Measurements from ENCODE around the gene MEGF11. TPM values are rescaled to one million over a fixed set of nuclear protein-coding genes. Genes with fewer than 3 reads are reported as not detected.

Gene MEGF11
- total RNA-seq, 1 experiment from 2014 or later = 2.3 TPM

GRCh38 chr15:66292571-66293418 lies 39.2 kb upstream of the MEGF11 start:
- Histone ChIP-seq H3K79me2 (ENCODE audit: insufficient read depth, low read length) (peaks cover 32% of the 10 kb centered on the region), H3K9me2 (ENCODE audit: insufficient read depth) (no peaks in the 10 kb centered on the region), H3K4me3 (replicated peaks in 1 of 2; ENCODE audit: low read depth in 1 of 2, low read length in 2 of 2) (peak overlapping the region; percentile 67), H3K9me3 (ENCODE audit: control insufficient read depth in 1 of 2, insufficient read depth in 1 of 2, low read depth in 1 of 2, low read length in 2 of 2) (no peaks in the 10 kb centered on the region), H3K9ac (ENCODE audit: low read length) (peak overlapping the region; percentile 80), H3K4me2 (ENCODE audit: low read length) (peak overlapping the region; percentile 98), H3K36me3 (ENCODE audit: control insufficient read depth in 1 of 2, insufficient read depth in 2 of 2, low read length in 2 of 2) (peaks cover 0 to 4% of the 10 kb centered on the region in 2 experiments; a peak in 1 of 4 replicates), H3K4me1 (ENCODE audit: control insufficient read depth in 1 of 2, insufficient read depth in 2 of 2, low read length in 2 of 2) (peaks cover 17 to 44% of the 10 kb centered on the region in 2 experiments), H4K20me1 (ENCODE audit: insufficient read depth) (no peaks in the 10 kb centered on the region), H3K27me3 (ENCODE audit: insufficient read depth, low read length) (no peaks in the 10 kb centered on the region), H3K27ac (ENCODE audit: low read depth, low read length) (peak overlapping the region; percentile 88), H2AFZ (ENCODE audit: low read depth, low read length, poor library complexity, severe bottlenecking) (peak overlapping the region; percentile 72)
- TF ChIP-seq POLR2A (IDR thresholded peaks at IDR 0.05; ENCODE audit: borderline replicate concordance, extremely low read depth, insufficient read depth, insufficient read length) = no peak
- TF ChIP-seq SIN3A (IDR thresholded peaks at IDR 0.05; ENCODE audit: low read depth) = no peak
- TF ChIP-seq EZH2 (IDR thresholded peaks at IDR 0.05) = no peak
- no peak for TF ChIP-seq ELF1 (IDR thresholded peaks at IDR 0.05; ENCODE audit: borderline replicate concordance, low read depth)
- TF ChIP-seq EGR1 (IDR thresholded peaks at IDR 0.05; ENCODE audit: low read depth) = no peak
- no peak for TF ChIP-seq EZH2phosphoT487 (IDR thresholded peaks at IDR 0.05; ENCODE audit: borderline replicate concordance)
- TF ChIP-seq TCF7L2 (IDR thresholded peaks at IDR 0.05; ENCODE audit: borderline replicate concordance, extremely low read depth, insufficient read depth, insufficient read length) = no peak
- TF ChIP-seq CEBPB (IDR thresholded peaks at IDR 0.05; ENCODE audit: low read depth) = no peak
- no peak for TF ChIP-seq SRF (IDR thresholded peaks at IDR 0.05; ENCODE audit: low read depth)
- TF ChIP-seq ZBTB33 (IDR thresholded peaks at IDR 0.05; ENCODE audit: extremely low read depth, insufficient replicate concordance, low read length) = no peak
- no peak for TF ChIP-seq CTCF (IDR thresholded peaks at IDR 0.05 in 2 of 3, conservative IDR thresholded peaks at IDR 0.05 in 1 of 3; ENCODE audit: borderline replicate concordance in 1 of 3, insufficient read depth in 1 of 3, low read depth in 2 of 3, low read length in 2 of 3)
- no peak for TF ChIP-seq FOSL1 (IDR thresholded peaks at IDR 0.05; ENCODE audit: low read depth)
- TF ChIP-seq JUND (IDR thresholded peaks at IDR 0.05) = no peak
- no peak for TF ChIP-seq SP1 (IDR thresholded peaks at IDR 0.05; ENCODE audit: low read depth)
- TF ChIP-seq YY1 (IDR thresholded peaks at IDR 0.05; ENCODE audit: extremely low read depth, insufficient replicate concordance, low read depth, low read length) = no peak
- TF ChIP-seq CBX3 (IDR thresholded peaks at IDR 0.05; ENCODE audit: low read depth) = no peak
- no peak for TF ChIP-seq ZNF274 (IDR thresholded peaks at IDR 0.05; ENCODE audit: low read depth, low read length)
- no peak for TF ChIP-seq POLR2AphosphoS5 (IDR thresholded peaks at IDR 0.05; ENCODE audit: low read depth, low read length)
- no peak for TF ChIP-seq RAD21 (IDR thresholded peaks at IDR 0.05; ENCODE audit: low read depth)
- TF ChIP-seq MAX (IDR thresholded peaks at IDR 0.05) = no peak
- intact Hi-C loops (cut with micrococcal nuclease) = no loop called here
- TSS peak; percentile 71 for BruUV-seq (replicated peaks)
- ATAC-seq = no peak; the same call in 1 of the 2 replicates
- ChIA-PET CTCF (no interaction called here), POLR2A (interaction anchor here (0.7 to 1.1 kb wide), 2 partner anchors 10 kb away, joined by 3 read pairs; no protein-coding TSS in a partner anchor), RAD21 (ENCODE audit: low non-redundant PET in 1 of 2, low total read pairs in 2 of 2, uncharacterized antibody in 2 of 2, unreplicated experiment in 2 of 2) (no interaction called here)
- DNase-seq (ENCODE audit: low read depth, low spot score) = no peak
